Measurements from ENCODE around the gene ADIRF.
"Not testable (repeated sequence)": the region's sequence is repeated elsewhere in the genome, so short reads cannot be mapped to it uniquely, and the experiment has no call there.

ADIRF gene

DNA sequence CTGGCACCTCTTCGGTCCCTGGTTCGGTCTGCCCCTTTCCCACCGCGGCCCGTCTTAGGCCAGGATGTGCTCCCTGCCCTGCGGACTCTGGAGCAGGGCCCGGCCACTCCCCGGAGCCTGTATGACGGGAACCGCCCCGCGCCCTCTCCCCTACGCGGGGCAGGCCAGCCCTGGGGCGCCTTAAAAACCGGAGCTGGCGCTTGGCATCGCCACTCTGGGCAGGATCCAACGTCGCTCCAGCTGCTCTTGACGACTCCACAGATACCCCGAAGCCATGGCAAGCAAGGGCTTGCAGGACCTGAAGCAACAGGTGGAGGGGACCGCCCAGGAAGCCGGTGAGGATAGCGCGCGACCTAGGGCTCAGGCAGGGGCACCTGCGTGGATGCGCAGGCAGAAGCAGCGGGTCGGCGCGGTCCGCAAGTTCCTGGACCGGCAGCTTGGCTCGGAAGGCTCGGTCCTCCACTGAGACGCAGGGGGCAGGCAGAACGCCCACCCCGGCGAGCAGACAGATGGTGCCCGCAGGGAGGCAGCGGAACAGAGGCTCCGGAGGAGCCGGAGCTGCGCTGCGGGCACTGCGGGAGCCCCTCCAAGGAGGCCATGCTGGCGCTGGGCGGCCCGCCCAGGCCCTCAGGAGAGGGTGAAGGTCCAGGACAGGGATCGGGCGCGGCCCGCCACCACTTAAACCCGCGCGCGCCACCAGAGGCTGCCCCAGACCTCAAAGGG is at the start of gene ADIRF:
Gene ADIRF, plus strand, starts transcription at position 212 of the 723 bp plus-strand sequence. Its CDS starts 63 bp downstream, at position 275.
- TF ChIP-seq, protein P1, sequence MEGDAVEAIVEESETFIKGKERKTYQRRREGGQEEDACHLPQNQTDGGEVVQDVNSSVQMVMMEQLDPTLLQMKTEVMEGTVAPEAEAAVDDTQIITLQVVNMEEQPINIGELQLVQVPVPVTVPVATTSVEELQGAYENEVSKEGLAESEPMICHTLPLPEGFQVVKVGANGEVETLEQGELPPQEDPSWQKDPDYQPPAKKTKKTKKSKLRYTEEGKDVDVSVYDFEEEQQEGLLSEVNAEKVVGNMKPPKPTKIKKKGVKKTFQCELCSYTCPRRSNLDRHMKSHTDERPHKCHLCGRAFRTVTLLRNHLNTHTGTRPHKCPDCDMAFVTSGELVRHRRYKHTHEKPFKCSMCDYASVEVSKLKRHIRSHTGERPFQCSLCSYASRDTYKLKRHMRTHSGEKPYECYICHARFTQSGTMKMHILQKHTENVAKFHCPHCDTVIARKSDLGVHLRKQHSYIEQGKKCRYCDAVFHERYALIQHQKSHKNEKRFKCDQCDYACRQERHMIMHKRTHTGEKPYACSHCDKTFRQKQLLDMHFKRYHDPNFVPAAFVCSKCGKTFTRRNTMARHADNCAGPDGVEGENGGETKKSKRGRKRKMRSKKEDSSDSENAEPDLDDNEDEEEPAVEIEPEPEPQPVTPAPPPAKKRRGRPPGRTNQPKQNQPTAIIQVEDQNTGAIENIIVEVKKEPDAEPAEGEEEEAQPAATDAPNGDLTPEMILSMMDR (IDR thresholded peaks at IDR 0.05; ENCODE audit: insufficient read depth, low read length, poor library complexity, severe bottlenecking), result no peak
- no peaks in the 10 kb centered on the region for H3K36me3 ChIP-seq (ENCODE audit: control insufficient read depth, insufficient read depth, low read length)
- H3K27me3 ChIP-seq (replicated peaks; ENCODE audit: control insufficient read depth, insufficient read depth, low read length), result no peaks in the 10 kb centered on the region
- DNase-seq (ENCODE audit: extremely low read depth, insufficient read length), result peak; percentile 14
- no peak within 1 kb of the TSS for H3K4me3 ChIP-seq (replicated peaks; ENCODE audit: low read depth, low read length)

DNA sequence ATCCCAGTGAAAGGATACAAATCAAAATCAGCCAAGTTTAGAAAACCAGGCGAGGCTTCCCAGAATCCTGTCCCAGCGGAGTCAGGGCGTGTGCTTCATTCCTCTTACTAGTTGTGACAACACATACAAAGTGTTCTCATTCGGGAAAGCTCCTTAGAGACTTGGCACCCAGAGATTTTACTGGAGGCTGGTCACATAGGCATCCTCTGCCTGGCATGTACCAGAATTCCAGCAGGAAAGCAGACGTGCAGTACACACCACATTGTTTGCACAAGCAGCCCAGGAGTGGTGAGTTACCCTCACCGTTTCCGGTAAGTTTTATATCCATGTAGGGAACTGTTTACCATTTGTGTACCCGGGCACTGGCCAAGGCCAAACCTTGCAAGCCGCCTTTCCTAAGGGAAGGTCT is 45.7 kb upstream of the ADIRF start:
- peaks cover 3% of the 10 kb centered on the region; the same call in 1 of the 2 replicates for H3K36me3 ChIP-seq (ENCODE audit: control insufficient read depth, insufficient read depth, low read length)
- DNase-seq (ENCODE audit: extremely low read depth, insufficient read length), result no peak
- no peaks in the 10 kb centered on the region for H3K27me3 ChIP-seq (replicated peaks; ENCODE audit: control insufficient read depth, insufficient read depth, low read length)
- H3K4me3 ChIP-seq (replicated peaks; ENCODE audit: low read depth, low read length), result no peak overlapping the region
- TF ChIP-seq, protein P1 (IDR thresholded peaks at IDR 0.05; ENCODE audit: insufficient read depth, low read length, poor library complexity, severe bottlenecking), result no peak

DNA sequence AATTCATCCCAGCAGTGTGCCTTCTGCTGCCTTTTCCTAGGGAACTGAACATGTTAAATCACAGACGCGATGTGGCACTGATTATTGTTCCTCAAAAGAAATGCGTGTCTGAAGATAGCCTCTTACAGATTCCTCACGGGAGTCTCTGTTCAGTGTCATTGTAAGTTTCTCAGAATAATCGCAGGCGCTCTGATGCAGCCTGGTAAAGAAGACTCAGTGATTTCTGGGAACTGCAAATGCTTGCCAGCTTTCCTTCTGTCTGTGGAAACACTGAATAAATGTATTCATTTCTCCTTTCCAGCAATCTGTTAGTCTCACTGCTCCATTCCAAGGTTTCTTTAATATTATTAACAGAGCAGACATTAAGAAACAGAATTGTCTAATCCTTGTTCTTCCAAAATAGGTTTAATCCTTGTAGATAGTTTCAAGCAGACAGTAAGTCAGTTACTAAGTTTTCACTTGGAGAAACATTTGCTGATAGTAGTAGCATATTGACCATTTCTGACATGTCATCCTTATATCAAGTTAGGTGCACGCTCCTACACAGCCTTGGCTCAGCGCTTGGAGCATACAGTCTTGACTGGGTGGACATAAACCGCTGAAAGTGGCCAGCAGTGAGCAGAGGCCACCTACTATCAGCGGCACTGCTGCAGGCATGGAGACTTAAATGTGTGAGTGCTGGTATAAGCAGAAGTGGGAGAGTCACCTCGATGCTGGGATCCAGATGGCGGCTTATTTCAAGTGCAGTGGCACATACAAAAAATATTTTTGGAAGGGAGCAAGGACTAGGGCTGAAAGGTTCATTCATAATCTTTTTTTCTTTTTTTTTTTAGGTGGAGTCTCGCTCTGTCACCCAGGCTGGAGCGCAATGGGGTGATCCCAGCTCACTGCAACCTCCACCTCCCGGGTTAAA is 38.6 kb upstream of the ADIRF start:
- Histone ChIP-seq H3K36me3 (ENCODE audit: control insufficient read depth, insufficient read depth, low read length) (no peaks in the 10 kb centered on the region), H3K4me3 (replicated peaks; ENCODE audit: low read depth, low read length) (no peak overlapping the region), H3K27me3 (replicated peaks; ENCODE audit: control insufficient read depth, insufficient read depth, low read length) (no peaks in the 10 kb centered on the region)
- DNase-seq (ENCODE audit: extremely low read depth, insufficient read length), result no peak
- TF ChIP-seq, protein P1 (IDR thresholded peaks at IDR 0.05; ENCODE audit: insufficient read depth, low read length, poor library complexity, severe bottlenecking), result no peak

DNA sequence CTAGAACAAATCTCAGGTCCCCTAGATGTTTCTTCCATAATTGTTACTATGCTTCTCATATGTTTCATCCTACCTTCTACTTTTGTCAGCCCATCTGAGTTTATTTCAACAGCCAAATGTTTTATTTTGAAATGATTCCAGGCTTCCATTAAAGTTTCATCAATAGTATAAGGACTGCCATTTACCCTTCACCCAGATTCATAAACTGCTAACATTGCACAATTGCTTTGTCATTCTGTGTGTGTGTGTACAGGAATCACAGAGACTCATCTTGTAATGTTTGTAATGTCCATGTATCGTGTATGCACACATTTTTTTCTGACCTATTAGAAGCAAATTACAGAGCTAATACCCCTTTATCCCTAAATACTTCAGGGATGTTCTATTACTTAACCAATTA is 36.4 kb upstream of the ADIRF start:
- no peak for DNase-seq (ENCODE audit: extremely low read depth, insufficient read length)
- TF ChIP-seq, protein P1 (IDR thresholded peaks at IDR 0.05; ENCODE audit: insufficient read depth, low read length, poor library complexity, severe bottlenecking), result no peak
- H3K4me3 ChIP-seq (replicated peaks; ENCODE audit: low read depth, low read length), result no peak overlapping the region
- H3K27me3 ChIP-seq (replicated peaks; ENCODE audit: control insufficient read depth, insufficient read depth, low read length), result no peaks in the 10 kb centered on the region
- H3K36me3 ChIP-seq (ENCODE audit: control insufficient read depth, insufficient read depth, low read length), result no peaks in the 10 kb centered on the region

DNA sequence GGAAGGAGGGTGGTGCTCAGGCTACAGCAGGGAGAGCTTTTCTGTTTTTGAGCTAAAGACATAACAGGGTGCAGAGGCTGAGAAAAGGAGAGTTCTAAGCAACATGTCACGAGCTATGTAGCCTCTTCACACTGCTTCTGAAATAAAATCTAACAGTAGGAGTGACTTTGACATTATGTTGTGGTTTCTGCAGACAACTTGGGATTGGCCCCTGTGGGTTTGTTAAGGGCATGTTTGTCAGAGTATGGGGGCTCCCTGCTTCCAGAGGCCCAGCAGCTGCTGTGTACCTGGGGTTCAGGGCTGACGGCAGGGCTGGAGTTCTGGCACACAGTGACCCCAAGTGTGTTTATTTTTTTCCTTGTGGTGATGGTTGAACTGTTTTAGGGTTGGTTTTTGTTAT is 35.6 kb upstream of the ADIRF start:
- no peak for DNase-seq (ENCODE audit: extremely low read depth, insufficient read length)
- TF ChIP-seq, protein P1 (IDR thresholded peaks at IDR 0.05; ENCODE audit: insufficient read depth, low read length, poor library complexity, severe bottlenecking), result no peak
- H3K4me3 ChIP-seq (replicated peaks; ENCODE audit: low read depth, low read length), result no peak overlapping the region
- no peaks in the 10 kb centered on the region for H3K36me3 ChIP-seq (ENCODE audit: control insufficient read depth, insufficient read depth, low read length)
- H3K27me3 ChIP-seq (replicated peaks; ENCODE audit: control insufficient read depth, insufficient read depth, low read length), result no peaks in the 10 kb centered on the region

DNA sequence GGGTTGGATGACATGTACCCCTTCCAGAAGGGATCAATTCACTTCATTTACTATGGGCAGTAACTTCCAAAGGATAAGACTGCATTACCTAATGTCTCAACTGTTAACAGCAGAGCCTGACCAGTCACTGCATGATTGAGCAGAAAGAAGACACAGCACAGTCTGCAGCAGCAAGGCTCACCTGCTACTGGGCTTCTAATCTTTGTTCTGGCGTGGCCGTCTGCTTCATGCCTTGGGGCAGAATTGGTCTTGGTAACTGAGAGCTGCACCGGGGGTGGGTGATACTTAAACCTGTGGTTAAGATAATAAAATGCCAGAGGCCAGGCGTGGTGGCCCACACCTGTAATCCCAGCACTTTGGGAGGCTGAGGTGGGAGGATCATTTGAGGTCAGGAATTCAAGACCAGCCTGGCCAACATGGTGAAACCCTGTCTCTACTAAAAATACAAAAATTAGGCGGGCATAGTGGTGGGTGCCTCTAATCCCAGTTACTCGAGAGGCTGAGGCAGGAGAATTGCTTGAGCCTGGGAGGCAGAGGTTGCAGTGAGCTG is 34.0 kb upstream of the ADIRF start:
- not testable (repeated sequence) for DNase-seq (ENCODE audit: extremely low read depth, insufficient read length); H3K36me3 ChIP-seq (ENCODE audit: control insufficient read depth, insufficient read depth, low read length); H3K27me3 ChIP-seq (replicated peaks; ENCODE audit: control insufficient read depth, insufficient read depth, low read length); H3K4me3 ChIP-seq (replicated peaks; ENCODE audit: low read depth, low read length)

Data from GM06990 (cell line).